Measurements from ENCODE around the gene F2RL1. TPM values are rescaled to one million over a fixed set of nuclear protein-coding genes. Genes with fewer than 3 reads are reported as not detected.

Gene F2RL1
- total RNA-seq, 1 experiment from 2014 or later, result 51.8 TPM

GRCh38 chr5:76794871-76795270 is 24.0 kb upstream of the F2RL1 start:
- Mint-ChIP-seq H3K4me1 (ENCODE audit: low read depth, unreplicated experiment) (peaks cover 23% of the 10 kb centered on the region), H3K4me3 (ENCODE audit: unreplicated experiment) (no peak overlapping the region), H3K36me3 (ENCODE audit: insufficient read depth, unreplicated experiment) (peaks cover 6% of the 10 kb centered on the region), H3K9me3 (ENCODE audit: unreplicated experiment) (peaks cover 3% of the 10 kb centered on the region), H3K27me3 (ENCODE audit: insufficient read depth, unreplicated experiment) (no peaks in the 10 kb centered on the region), H3K27ac (ENCODE audit: unreplicated experiment) (no peak overlapping the region)
- BruUV-seq (replicated peaks), result no TSS peak
- Histone ChIP-seq H3K4me1 (peaks cover 21% of the 10 kb centered on the region), H3K9me3 (peaks cover 2% of the 10 kb centered on the region; the same call in 1 of the 2 replicates), H3K4me3 (ENCODE audit: low read depth, low read length) (no peak overlapping the region), H3K27me3 (replicated peaks; ENCODE audit: control insufficient read depth, insufficient read depth, low read length) (no peaks in the 10 kb centered on the region), H3K36me3 (ENCODE audit: control insufficient read depth, insufficient read depth, low read length) (no peaks in the 10 kb centered on the region)
- POLR2A ChIA-PET, result no interaction called here
- DNase-seq, result no peak
- intact Hi-C loops (cut with micrococcal nuclease; ENCODE audit: unreplicated experiment), result no loop called here
- CTCF ChIA-PET, result no interaction called here
- no peak for TF ChIP-seq CTCF (IDR thresholded peaks at IDR 0.05; ENCODE audit: insufficient read depth in 1 of 2, low read depth in 1 of 2, low read length in 1 of 2, severe bottlenecking in 1 of 2, unreplicated experiment in 1 of 2)

GRCh38 chr5:76799588-76799987 is 19.2 kb upstream of the F2RL1 start:
- Mint-ChIP-seq H3K27me3 (ENCODE audit: insufficient read depth, unreplicated experiment) (no peaks in the 10 kb centered on the region), H3K4me1 (ENCODE audit: low read depth, unreplicated experiment) (peaks cover 18% of the 10 kb centered on the region), H3K27ac (ENCODE audit: unreplicated experiment) (no peak overlapping the region), H3K9me3 (ENCODE audit: unreplicated experiment) (no peaks in the 10 kb centered on the region), H3K4me3 (ENCODE audit: unreplicated experiment) (no peak overlapping the region), H3K36me3 (ENCODE audit: insufficient read depth, unreplicated experiment) (peaks cover 17% of the 10 kb centered on the region)
- POLR2A ChIA-PET, result no interaction called here
- CTCF ChIA-PET, result no interaction called here
- H3K36me3 ChIP-seq (ENCODE audit: control insufficient read depth, insufficient read depth, low read length), result no peaks in the 10 kb centered on the region
- H3K4me1 ChIP-seq, result peaks cover 24% of the 10 kb centered on the region
- TF ChIP-seq CTCF (IDR thresholded peaks at IDR 0.05; ENCODE audit: insufficient read depth in 1 of 2, low read depth in 1 of 2, low read length in 1 of 2, severe bottlenecking in 1 of 2, unreplicated experiment in 1 of 2), result no peak
- DNase-seq, result no peak
- BruUV-seq (replicated peaks), result no TSS peak
- intact Hi-C loops (cut with micrococcal nuclease; ENCODE audit: unreplicated experiment), result no loop called here
- no peaks in the 10 kb centered on the region for H3K9me3 ChIP-seq
- no peak overlapping the region for H3K4me3 ChIP-seq (ENCODE audit: low read depth, low read length)
- H3K27me3 ChIP-seq (replicated peaks; ENCODE audit: control insufficient read depth, insufficient read depth, low read length), result no peaks in the 10 kb centered on the region

GRCh38 chr5:76800579-76800978 is 18.3 kb upstream of the F2RL1 start:
- Mint-ChIP-seq H3K4me3 (ENCODE audit: unreplicated experiment) (no peak overlapping the region), H3K27me3 (ENCODE audit: insufficient read depth, unreplicated experiment) (no peaks in the 10 kb centered on the region), H3K9me3 (ENCODE audit: unreplicated experiment) (no peaks in the 10 kb centered on the region), H3K27ac (ENCODE audit: unreplicated experiment) (peak overlapping the region; percentile 61), H3K36me3 (ENCODE audit: insufficient read depth, unreplicated experiment) (peaks cover 17% of the 10 kb centered on the region), H3K4me1 (ENCODE audit: low read depth, unreplicated experiment) (peaks cover 18% of the 10 kb centered on the region)
- ChIA-PET CTCF (no interaction called here), POLR2A (no interaction called here)
- peaks cover 33% of the 10 kb centered on the region for H3K4me1 ChIP-seq
- no peaks in the 10 kb centered on the region for H3K27me3 ChIP-seq (replicated peaks; ENCODE audit: control insufficient read depth, insufficient read depth, low read length)
- no peaks in the 10 kb centered on the region for H3K36me3 ChIP-seq (ENCODE audit: control insufficient read depth, insufficient read depth, low read length)
- no TSS peak for BruUV-seq (replicated peaks)
- H3K4me3 ChIP-seq (ENCODE audit: low read depth, low read length), result no peak overlapping the region
- intact Hi-C loops (cut with micrococcal nuclease; ENCODE audit: unreplicated experiment), result no loop called here
- DNase-seq, result no peak
- no peak for TF ChIP-seq CTCF (IDR thresholded peaks at IDR 0.05; ENCODE audit: insufficient read depth in 1 of 2, low read depth in 1 of 2, low read length in 1 of 2, severe bottlenecking in 1 of 2, unreplicated experiment in 1 of 2)
- H3K9me3 ChIP-seq, result no peaks in the 10 kb centered on the region
